ENCODE data around the gene DOHH.
A peak's percentile ranks its signal among the peaks of the same experiment; 100 is the strongest.

Gene DOHH, protein sequence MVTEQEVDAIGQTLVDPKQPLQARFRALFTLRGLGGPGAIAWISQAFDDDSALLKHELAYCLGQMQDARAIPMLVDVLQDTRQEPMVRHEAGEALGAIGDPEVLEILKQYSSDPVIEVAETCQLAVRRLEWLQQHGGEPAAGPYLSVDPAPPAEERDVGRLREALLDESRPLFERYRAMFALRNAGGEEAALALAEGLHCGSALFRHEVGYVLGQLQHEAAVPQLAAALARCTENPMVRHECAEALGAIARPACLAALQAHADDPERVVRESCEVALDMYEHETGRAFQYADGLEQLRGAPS

DNA sequence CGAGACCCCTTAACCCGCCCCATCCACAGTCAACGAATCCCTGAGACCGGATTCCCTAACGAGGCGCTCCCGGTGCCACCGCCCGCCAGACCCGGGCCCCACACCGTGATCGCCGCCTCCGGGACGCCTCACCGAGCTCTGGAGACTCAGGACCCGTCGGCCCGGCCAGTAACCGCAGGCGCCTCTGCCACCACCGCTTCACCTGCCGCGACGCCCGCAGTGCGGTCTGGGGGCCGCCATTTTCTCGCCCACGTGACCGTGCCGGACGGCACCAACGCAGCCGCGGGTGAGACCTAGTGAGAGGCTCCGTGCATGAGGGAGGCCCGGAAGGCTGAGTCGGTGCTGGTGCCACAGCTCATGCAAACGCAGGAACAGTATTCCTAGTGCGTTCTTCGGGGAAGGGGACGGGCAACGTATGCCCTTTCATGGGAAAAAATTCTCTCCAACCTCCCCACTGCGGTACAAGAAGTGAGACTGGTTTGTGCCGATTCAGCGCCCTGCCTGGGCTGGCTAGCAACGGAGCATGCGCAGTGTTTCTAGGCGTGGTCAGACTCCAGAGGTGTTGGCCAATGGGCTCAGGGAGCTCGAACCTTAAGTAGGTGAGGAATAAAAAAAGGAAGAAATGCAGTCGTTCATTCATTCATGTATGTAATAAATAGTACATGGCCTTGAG lies at the start of gene DOHH:
Gene DOHH (minus strand): TSS at position 246 of the 673 bp plus-strand sequence. CDS start 3,860 bp downstream, outside the sequence.
- peak within 1 kb of the TSS; percentile 91 for H3K4me3 ChIP-seq (ENCODE audit: low read depth, low read length)
- in situ Hi-C loops (cut with HindIII; ENCODE audit: low sequenced_read_pairs), result no loop called here
- TF ChIP-seq, protein P1, sequence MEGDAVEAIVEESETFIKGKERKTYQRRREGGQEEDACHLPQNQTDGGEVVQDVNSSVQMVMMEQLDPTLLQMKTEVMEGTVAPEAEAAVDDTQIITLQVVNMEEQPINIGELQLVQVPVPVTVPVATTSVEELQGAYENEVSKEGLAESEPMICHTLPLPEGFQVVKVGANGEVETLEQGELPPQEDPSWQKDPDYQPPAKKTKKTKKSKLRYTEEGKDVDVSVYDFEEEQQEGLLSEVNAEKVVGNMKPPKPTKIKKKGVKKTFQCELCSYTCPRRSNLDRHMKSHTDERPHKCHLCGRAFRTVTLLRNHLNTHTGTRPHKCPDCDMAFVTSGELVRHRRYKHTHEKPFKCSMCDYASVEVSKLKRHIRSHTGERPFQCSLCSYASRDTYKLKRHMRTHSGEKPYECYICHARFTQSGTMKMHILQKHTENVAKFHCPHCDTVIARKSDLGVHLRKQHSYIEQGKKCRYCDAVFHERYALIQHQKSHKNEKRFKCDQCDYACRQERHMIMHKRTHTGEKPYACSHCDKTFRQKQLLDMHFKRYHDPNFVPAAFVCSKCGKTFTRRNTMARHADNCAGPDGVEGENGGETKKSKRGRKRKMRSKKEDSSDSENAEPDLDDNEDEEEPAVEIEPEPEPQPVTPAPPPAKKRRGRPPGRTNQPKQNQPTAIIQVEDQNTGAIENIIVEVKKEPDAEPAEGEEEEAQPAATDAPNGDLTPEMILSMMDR (IDR thresholded peaks at IDR 0.05; ENCODE audit: low read depth, low read length), result no peak
- peak; percentile 97 for DNase-seq (ENCODE audit: low read depth, low spot score)

GRCh38 chr19:3549816-3550215 lies 49.3 kb upstream of the DOHH start:
- TF ChIP-seq, protein P1 (IDR thresholded peaks at IDR 0.05; ENCODE audit: low read depth, low read length), result no peak
- in situ Hi-C loops (cut with HindIII; ENCODE audit: low sequenced_read_pairs), result no loop called here
- DNase-seq (ENCODE audit: low read depth, low spot score), result no peak
- H3K4me3 ChIP-seq (ENCODE audit: low read depth, low read length), result no peak overlapping the region

DNA sequence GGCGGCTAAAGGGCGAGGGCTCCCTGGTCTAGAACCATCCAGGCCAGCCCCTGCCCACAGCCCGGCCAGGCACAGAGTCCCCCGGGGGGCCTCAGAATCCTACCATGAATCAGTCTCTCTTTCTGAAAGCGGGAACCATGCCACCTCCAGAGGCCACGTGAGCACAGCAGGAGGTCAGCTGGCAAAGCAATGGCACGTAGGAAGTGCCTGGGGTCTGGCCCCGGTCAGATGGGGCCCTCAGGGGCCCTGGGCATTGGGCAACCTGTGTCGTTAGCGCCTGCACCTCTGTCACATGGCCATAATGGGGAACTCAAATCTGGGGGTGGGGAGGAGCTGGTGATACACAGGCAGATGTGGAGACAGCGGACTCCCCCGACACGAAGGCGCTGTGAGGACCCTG lies 48.1 kb upstream of the DOHH start:
- TF ChIP-seq, protein P1 (IDR thresholded peaks at IDR 0.05; ENCODE audit: low read depth, low read length), result no peak
- no peak overlapping the region for H3K4me3 ChIP-seq (ENCODE audit: low read depth, low read length)
- no peak for DNase-seq (ENCODE audit: low read depth, low spot score)
- in situ Hi-C loops (cut with HindIII; ENCODE audit: low sequenced_read_pairs), result no loop called here

DNA sequence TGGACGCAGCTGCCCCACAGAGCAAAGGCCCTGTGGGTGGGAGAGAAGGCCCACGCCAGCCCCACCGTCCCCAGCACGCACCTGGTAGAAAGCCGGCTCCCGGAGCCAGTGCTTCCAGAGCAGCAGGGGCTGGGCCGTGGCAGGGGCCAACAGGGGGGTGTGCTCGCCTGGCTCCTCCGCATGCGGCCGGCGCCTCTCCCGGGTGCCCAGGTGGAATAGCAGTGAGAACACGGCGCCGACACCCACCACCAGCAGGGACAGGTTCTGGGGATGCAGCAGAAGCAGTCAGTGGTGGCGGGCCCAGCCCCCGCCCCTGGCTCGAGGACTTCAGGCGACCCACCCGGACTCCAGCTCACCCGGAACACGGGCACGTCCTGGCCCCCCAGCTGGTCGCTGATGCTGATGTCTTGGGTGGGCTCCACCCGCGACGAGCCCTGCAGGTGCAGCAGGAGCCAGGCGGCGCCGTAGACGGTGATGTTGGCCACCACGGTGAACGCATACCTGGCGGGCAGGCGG lies 47.4 kb upstream of the DOHH start:
- in situ Hi-C loops (cut with HindIII; ENCODE audit: low sequenced_read_pairs), result no loop called here
- TF ChIP-seq, protein P1 (IDR thresholded peaks at IDR 0.05; ENCODE audit: low read depth, low read length), result no peak
- DNase-seq (ENCODE audit: low read depth, low spot score), result no peak
- H3K4me3 ChIP-seq (ENCODE audit: low read depth, low read length), result no peak overlapping the region

GRCh38 chr19:3547301-3547731 lies 46.8 kb upstream of the DOHH start:
- DNase-seq (ENCODE audit: low read depth, low spot score), result no peak

DNA sequence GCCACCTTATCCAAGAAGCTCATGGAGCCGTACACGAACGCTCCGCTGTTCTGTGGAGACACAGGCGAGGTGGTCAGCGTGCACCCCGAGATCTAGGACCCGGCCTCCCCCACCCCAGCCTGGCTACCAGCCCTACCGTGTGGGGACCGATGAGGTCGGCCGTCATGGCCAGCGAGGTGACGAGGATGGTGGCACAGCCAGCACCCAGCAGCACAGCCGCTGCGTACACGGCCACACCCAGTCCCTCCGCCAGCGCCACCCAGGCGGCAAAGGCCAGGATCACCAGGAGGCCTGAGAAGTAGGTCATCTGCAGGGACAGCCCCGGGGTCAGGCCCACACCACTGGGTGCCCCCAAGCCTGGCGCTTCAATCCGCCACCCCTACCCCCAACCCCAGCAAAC lies 45.6 kb upstream of the DOHH start:
- in situ Hi-C loops (cut with HindIII; ENCODE audit: low sequenced_read_pairs), result no loop called here
- DNase-seq (ENCODE audit: low read depth, low spot score), result no peak
- H3K4me3 ChIP-seq (ENCODE audit: low read depth, low read length), result no peak overlapping the region
- TF ChIP-seq, protein P1 (IDR thresholded peaks at IDR 0.05; ENCODE audit: low read depth, low read length), result no peak

More at GRCh38 chr19:3547301-3547731, 46.8 kb upstream of the DOHH start:
- in situ Hi-C loops (cut with HindIII; ENCODE audit: low sequenced_read_pairs), result no loop called here
- no peak overlapping the region for H3K4me3 ChIP-seq (ENCODE audit: low read depth, low read length)
- TF ChIP-seq, protein P1 (IDR thresholded peaks at IDR 0.05; ENCODE audit: low read depth, low read length), result peak; percentile 65
